Effector CD4-positive, alpha-beta T cell (primary cell): ENCODE results near the gene ARL4D.
"Not testable (repeated sequence)": the region's sequence is repeated elsewhere in the genome, so short reads cannot be mapped to it uniquely, and the experiment has no call there.

Source experiments
- DNase-seq: peaks from one replicate; pipeline ENCODE4 v3.0.0-alpha.2; 2020
- total RNA-seq: gene quantifications from one replicate; lab custom pipeline; 2026; lab: John Stamatoyannopoulos, UW

ARL4D gene
- 11.3 reads per million, percentile 34 among the genes with 10 or more reads in this experiment for total RNA-seq

- peak; percentile 85 for DNase-seq
Observed at GRCh38 chr17:43398724-43399595, at the start of gene ARL4D. ARL4D (plus strand) TSS chr17:43398993; CDS start chr17:43399733, 740 bp downstream.

GRCh38 chr17:43349142-43349541, 49.7 kb upstream of the ARL4D start:
- no peak for DNase-seq

GRCh38 chr17:43350888-43351361, 47.9 kb upstream of the ARL4D start:
- DNase-seq: no peak

- DNase-seq: no peak
Observed at GRCh38 chr17:43351691-43352090, 47.1 kb upstream of the ARL4D start.

- no peak for DNase-seq
Observed at GRCh38 chr17:43352579-43353331, 46.0 kb upstream of the ARL4D start.

- DNase-seq: no peak
Observed at GRCh38 chr17:43353393-43353792, 45.4 kb upstream of the ARL4D start.

- no peak for DNase-seq
Observed at GRCh38 chr17:43354371-43354770, 44.4 kb upstream of the ARL4D start.

GRCh38 chr17:43356450-43356849, 42.3 kb upstream of the ARL4D start:
- no peak for DNase-seq

- DNase-seq: no peak
Observed at GRCh38 chr17:43356999-43357398, 41.8 kb upstream of the ARL4D start.

GRCh38 chr17:43359469-43360110, 39.2 kb upstream of the ARL4D start:
- DNase-seq: no peak

- peak; percentile 54 for DNase-seq
Observed at GRCh38 chr17:43360376-43360738, 38.4 kb upstream of the ARL4D start.

GRCh38 chr17:43360739-43361505, 37.9 kb upstream of the ARL4D start:
- peak; percentile 76 for DNase-seq

- no peak for DNase-seq
Observed at GRCh38 chr17:43363181-43363925, 35.4 kb upstream of the ARL4D start.

- DNase-seq: no peak
Observed at GRCh38 chr17:43363926-43364285, 34.9 kb upstream of the ARL4D start.

- no peak for DNase-seq
Observed at GRCh38 chr17:43365356-43365755, 33.4 kb upstream of the ARL4D start.

- DNase-seq: not testable (repeated sequence)
Observed at GRCh38 chr17:43365921-43366320, 32.9 kb upstream of the ARL4D start.

- DNase-seq: no peak
Observed at GRCh38 chr17:43366891-43367736, 31.7 kb upstream of the ARL4D start.

- no peak for DNase-seq
Observed at GRCh38 chr17:43367737-43368242, 31.0 kb upstream of the ARL4D start.

- peak; percentile 51 for DNase-seq
Observed at GRCh38 chr17:43368740-43369506, 29.9 kb upstream of the ARL4D start.

GRCh38 chr17:43369986-43370385, 28.8 kb upstream of the ARL4D start:
- DNase-seq: no peak
